OCI-LY1 (cell line): ENCODE data around the gene NDUFA3.
"Not testable (repeated sequence)": the region's sequence is repeated elsewhere in the genome, so short reads cannot be mapped to it uniquely, and the experiment has no call there.

Experiments
- H2AFZ ChIP-seq: fragments of 200-600 bp; sonication (generic), shearing (Covaris generic); 2 replicates; pipeline ENCODE4 v1.6.0; 2014; ENCODE audit warnings: antibody characterized with exemption, mild to moderate bottlenecking, low read length
- H3F3A ChIP-seq: fragments of 200-600 bp; sonication (generic), shearing (Covaris generic); 2 replicates; pipeline ENCODE4 v1.6.0; 2014; ENCODE audit warnings: mild to moderate bottlenecking, antibody characterized with exemption, low read length, moderate library complexity; ENCODE audit not compliant: insufficient read depth
- H3K27ac ChIP-seq: fragments of 200-600 bp; sonication (generic); 2 replicates; pipeline ENCODE4 v1.5.1; 2014; ENCODE audit warnings: low read length, mixed run types, mild to moderate bottlenecking, low read depth; ENCODE audit not compliant: poor library complexity, severe bottlenecking
- H3K27me3 ChIP-seq: fragments of 200-600 bp; sonication (generic); 2 replicates; pipeline ENCODE4 v1.6.0; 2014; ENCODE audit warnings: antibody characterized with exemption, mild to moderate bottlenecking, low read length, moderate library complexity; ENCODE audit not compliant: insufficient read depth
- H3K36me3 ChIP-seq: fragments of 200-600 bp; sonication (generic); 2 replicates; pipeline ENCODE4 v1.6.1; 2014; ENCODE audit warnings: mild to moderate bottlenecking, antibody characterized with exemption, low read length, moderate library complexity, mixed read lengths; ENCODE audit not compliant: insufficient read depth
- H3K4me1 ChIP-seq: fragments of 200-600 bp; sonication (generic); 2 replicates; pipeline ENCODE4 v1.5.1; 2014; ENCODE audit warnings: mild to moderate bottlenecking, low read length, moderate library complexity; ENCODE audit not compliant: insufficient read depth, severe bottlenecking
- H3K4me2 ChIP-seq: fragments of 200-600 bp; sonication (generic), shearing (Covaris generic); 2 replicates; pipeline ENCODE4 v1.6.1; 2014; ENCODE audit warnings: low read length
- H3K4me3 ChIP-seq: fragments of 200-600 bp; sonication (generic); 2 replicates; pipeline ENCODE4 v1.5.1; 2014; ENCODE audit warnings: low read length, low read depth, mild to moderate bottlenecking, mixed read lengths; ENCODE audit not compliant: poor library complexity, severe bottlenecking
- H3K79me2 ChIP-seq: fragments of 200-600 bp; shearing (Covaris generic); 2 replicates; pipeline ENCODE4 v1.6.1; 2016; ENCODE audit warnings: mixed run types, low read length, mixed read lengths; ENCODE audit not compliant: insufficient read depth
- H3K9ac ChIP-seq: fragments of 200-600 bp; sonication (generic), shearing (Covaris generic); 2 replicates; pipeline ENCODE4 v1.6.1; 2014; ENCODE audit warnings: mild to moderate bottlenecking, low read length, mixed read lengths
- H3K9me2 ChIP-seq: fragments of 200-600 bp; sonication (generic), shearing (Covaris generic); 2 replicates; pipeline ENCODE4 v1.6.1; 2014; ENCODE audit warnings: low read depth, mild to moderate bottlenecking, low read length, mixed read lengths
- H3K9me3 ChIP-seq: fragments of 200-600 bp; shearing (Covaris generic); 2 replicates; pipeline ENCODE4 v1.6.1; 2014; ENCODE audit warnings: low read length, mixed read lengths
- H4K20me1 ChIP-seq: fragments of 200-600 bp; sonication (generic), shearing (Covaris generic); 2 replicates; pipeline ENCODE4 v1.6.0; 2016; ENCODE audit warnings: mild to moderate bottlenecking, low read length; ENCODE audit not compliant: insufficient read depth
- EZH2 ChIP-seq: fragments of 200-600 bp; sonication (generic), shearing (Covaris generic); IDR thresholded peaks from 2 replicates; pipeline ENCODE4 v1.8.0; 2017; ENCODE audit warnings: borderline replicate concordance, mixed run types, mild to moderate bottlenecking, antibody characterized with exemption, low read length, moderate library complexity, mixed read lengths
- TF ChIP-seq, protein P1 (sequence below): fragments of 200-600 bp; sonication (generic), shearing (Covaris generic); IDR thresholded peaks from 2 replicates; pipeline ENCODE4 v1.5.1; 2017; ENCODE audit warnings: mild to moderate bottlenecking, antibody characterized with exemption, low read length, moderate library complexity, mixed read lengths

NDUFA3 gene

DNA sequence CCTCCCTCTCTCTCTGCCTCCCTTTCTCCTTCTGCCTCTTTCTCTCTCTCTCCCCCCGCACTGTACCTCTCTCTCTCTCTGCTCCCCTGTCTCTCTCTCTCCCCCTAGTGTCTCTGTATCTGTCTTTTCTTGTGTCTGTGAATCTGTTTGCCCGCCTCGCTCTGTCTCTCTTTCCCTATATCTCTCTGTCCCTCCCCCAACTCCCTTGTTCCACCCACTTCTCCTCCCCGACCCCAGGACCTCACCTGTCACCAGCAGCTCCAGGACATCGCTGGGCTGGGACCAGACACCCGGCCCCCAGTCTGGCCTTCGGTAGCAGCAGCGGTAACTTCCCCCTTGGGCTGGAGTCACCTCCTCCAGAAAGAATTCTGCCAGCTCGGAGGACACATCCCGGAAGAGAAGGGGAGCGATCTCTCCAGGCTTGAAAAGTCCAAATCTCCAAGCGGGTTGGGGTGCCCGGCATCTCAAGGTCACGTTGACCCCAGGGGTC, 6.0 kb upstream of the NDUFA3 start:
- TF ChIP-seq EZH2, result no peak
- TF ChIP-seq, protein P1, sequence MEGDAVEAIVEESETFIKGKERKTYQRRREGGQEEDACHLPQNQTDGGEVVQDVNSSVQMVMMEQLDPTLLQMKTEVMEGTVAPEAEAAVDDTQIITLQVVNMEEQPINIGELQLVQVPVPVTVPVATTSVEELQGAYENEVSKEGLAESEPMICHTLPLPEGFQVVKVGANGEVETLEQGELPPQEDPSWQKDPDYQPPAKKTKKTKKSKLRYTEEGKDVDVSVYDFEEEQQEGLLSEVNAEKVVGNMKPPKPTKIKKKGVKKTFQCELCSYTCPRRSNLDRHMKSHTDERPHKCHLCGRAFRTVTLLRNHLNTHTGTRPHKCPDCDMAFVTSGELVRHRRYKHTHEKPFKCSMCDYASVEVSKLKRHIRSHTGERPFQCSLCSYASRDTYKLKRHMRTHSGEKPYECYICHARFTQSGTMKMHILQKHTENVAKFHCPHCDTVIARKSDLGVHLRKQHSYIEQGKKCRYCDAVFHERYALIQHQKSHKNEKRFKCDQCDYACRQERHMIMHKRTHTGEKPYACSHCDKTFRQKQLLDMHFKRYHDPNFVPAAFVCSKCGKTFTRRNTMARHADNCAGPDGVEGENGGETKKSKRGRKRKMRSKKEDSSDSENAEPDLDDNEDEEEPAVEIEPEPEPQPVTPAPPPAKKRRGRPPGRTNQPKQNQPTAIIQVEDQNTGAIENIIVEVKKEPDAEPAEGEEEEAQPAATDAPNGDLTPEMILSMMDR, result no peak
- no peaks in the 10 kb centered on the region for H3F3A ChIP-seq
- H3K9me3 ChIP-seq, result no peaks in the 10 kb centered on the region
- H4K20me1 ChIP-seq, result no peaks in the 10 kb centered on the region
- H3K4me1 ChIP-seq, result peaks cover 4% of the 10 kb centered on the region
- H3K27me3 ChIP-seq, result no peaks in the 10 kb centered on the region
- 0 out of 2 replicates have a peak overlapping the region, but pooled peaks have one; percentile 16 for H3K4me2 ChIP-seq
- H3K4me3 ChIP-seq, result no peak overlapping the region
- no peaks in the 10 kb centered on the region for H3K36me3 ChIP-seq
- H3K27ac ChIP-seq, result no peak overlapping the region
- H2AFZ ChIP-seq, result no peak overlapping the region
- H3K9ac ChIP-seq, result no peak overlapping the region
- H3K9me2 ChIP-seq, result no peaks in the 10 kb centered on the region
- no peaks in the 10 kb centered on the region for H3K79me2 ChIP-seq

DNA sequence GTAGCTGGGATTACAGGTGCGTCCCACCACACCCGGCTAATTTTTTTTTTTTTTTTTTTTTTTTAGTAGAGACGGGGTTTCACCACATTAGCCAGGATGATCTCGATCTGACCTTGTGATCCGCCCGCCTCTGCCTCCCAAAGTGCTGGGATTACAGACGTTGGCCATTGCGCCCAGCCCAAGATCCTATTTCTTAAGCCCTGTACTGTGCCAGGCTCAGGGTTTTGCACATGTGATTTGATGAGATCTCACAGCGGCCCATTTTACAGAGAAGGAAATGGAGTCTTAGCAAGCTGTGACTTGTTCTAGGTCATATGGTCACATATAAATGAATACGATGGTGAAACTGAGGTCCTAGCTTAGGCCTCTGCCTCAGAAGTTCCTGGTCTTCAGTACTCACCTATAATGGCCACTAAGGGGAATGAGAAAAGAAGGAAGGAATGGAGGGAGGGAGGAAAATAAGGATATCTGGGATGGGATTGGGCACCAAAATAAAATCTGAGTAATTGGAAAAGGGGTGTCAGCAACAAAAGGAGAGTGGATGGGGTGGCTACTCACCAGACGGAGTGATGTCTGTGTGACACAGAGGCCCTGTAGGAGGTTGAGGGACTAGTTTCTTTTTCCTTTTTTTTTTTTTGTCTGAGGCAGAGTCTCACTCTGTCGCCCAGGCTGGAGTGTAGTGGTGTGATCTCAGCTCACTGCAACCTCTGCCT, 3.3 kb upstream of the NDUFA3 start:
- Histone ChIP-seq H3K4me2 (no peak overlapping the region), H3K9me3 (no peaks in the 10 kb centered on the region), H3K4me3 (no peak overlapping the region), H3K36me3 (peaks cover 3% of the 10 kb centered on the region; the same call in 1 of the 2 replicates), H3K4me1 (peaks cover 21% of the 10 kb centered on the region), H3K9me2 (no peaks in the 10 kb centered on the region), H3K9ac (no peak overlapping the region), H3K79me2 (peaks cover 9% of the 10 kb centered on the region), H3K27me3 (no peaks in the 10 kb centered on the region), H2AFZ (no peak overlapping the region), H4K20me1 (no peaks in the 10 kb centered on the region), H3K27ac (no peak overlapping the region), H3F3A (no peaks in the 10 kb centered on the region)
- TF ChIP-seq, protein P1, result no peak
- no peak for TF ChIP-seq EZH2

DNA sequence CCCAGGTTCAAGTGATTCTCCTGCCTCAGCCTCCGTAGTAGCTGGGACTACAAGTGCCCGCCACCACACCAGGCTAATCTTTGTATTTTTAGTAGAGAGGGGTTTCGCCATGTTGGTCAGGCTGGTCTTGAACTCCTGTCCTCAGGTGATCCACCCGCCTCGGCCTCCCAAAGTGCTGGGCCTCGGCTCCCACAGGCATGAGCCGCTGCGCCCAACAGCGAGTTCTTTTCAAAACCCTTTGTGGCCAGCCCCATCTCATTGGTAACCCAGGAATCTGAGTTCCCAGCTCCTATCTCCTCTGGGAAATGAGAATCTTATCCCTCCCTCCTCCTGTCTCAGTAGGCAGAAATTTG, 2.8 kb upstream of the NDUFA3 start:
- not testable (repeated sequence) for H4K20me1 ChIP-seq, H3F3A ChIP-seq, H3K27me3 ChIP-seq, H3K4me3 ChIP-seq, H2AFZ ChIP-seq, H3K36me3 ChIP-seq, H3K9me2 ChIP-seq, H3K9me3 ChIP-seq, H3K4me2 ChIP-seq, H3K9ac ChIP-seq, H3K27ac ChIP-seq
- Histone ChIP-seq H3K4me1 (peaks cover 23% of the 10 kb centered on the region), H3K79me2 (peaks cover 12% of the 10 kb centered on the region)

DNA sequence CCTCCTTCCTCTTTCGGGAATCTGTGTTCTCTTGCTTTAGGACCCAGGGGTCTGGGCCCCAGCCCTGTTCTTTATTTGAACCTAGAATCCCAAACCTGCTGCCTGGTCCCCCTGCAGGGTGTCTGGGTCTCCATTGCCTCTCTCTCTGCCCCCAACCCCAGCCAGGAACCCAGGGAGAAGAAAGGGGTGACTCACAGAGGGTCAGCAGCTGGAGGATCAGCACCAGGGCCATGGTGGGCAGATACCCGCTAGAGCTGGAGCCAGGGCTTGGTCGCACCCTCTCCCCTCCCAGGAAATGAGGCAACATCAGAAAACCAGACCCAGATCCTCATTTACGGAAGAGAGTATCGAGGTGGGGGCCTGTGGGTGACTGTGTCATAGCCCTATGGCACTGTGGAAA, 2.1 kb upstream of the NDUFA3 start, which contains the start of gene OSCAR:
TSS of gene OSCAR (minus strand) at position 243 of the 400 bp plus-strand sequence. CDS start at position 232, 11 bp downstream.
- Histone ChIP-seq H3K4me1 (peaks cover 23% of the 10 kb centered on the region), H2AFZ (no peak within 1 kb of the TSS; the same call in 1 of the 2 replicates), H3K79me2 (peaks cover 12% of the 10 kb centered on the region), H3K27me3 (no peaks in the 10 kb centered on the region), H3K9me2 (no peaks in the 10 kb centered on the region), H3K9ac (no peak within 1 kb of the TSS), H3K4me2 (no peak within 1 kb of the TSS), H3F3A (no peaks in the 10 kb centered on the region), H4K20me1 (no peaks in the 10 kb centered on the region), H3K27ac (no peak within 1 kb of the TSS), H3K9me3 (no peaks in the 10 kb centered on the region), H3K36me3 (peaks cover 8% of the 10 kb centered on the region), H3K4me3 (no peak within 1 kb of the TSS)
- no peak for TF ChIP-seq EZH2
- TF ChIP-seq, protein P1, result no peak
